Measurements from ENCODE around the gene APOBEC3G. TPM values are rescaled to one million over a fixed set of nuclear protein-coding genes. Genes with fewer than 3 reads are reported as not detected.

The APOBEC3G gene
- total RNA-seq, result 8.8 and 9.9 TPM in 2 replicates

GRCh38 chr22:39077026-39077840 lies at the start of gene APOBEC3G:
TSS of gene APOBEC3G (plus strand) at chr22:39077275. CDS start at chr22:39077362, 87 bp downstream.

GRCh38 chr22:39040538-39041296 lies 36.4 kb upstream of the APOBEC3G start, which contains the start of gene APOBEC3F:
TSS of gene APOBEC3F (plus strand) at chr22:39040864. CDS start at chr22:39040961, 97 bp downstream.

GRCh38 chr22:39097098-39098020 lies 20.3 kb downstream of the APOBEC3G start, which contains the start of gene APOBEC3H:
TSS of gene APOBEC3H (plus strand) at chr22:39097244. CDS start at chr22:39100279, 3,035 bp downstream.

Other genes starting within 250 kb of the APOBEC3G start
- gene NPTXR, start 233.2 kb upstream of the APOBEC3G start, total RNA-seq, result 5.4 and 6.7 TPM in 2 replicates
- 71.0 and 75.3 TPM in 2 replicates for gene CBX6, start 205.1 kb upstream of the APOBEC3G start, total RNA-seq
- not detected in 2 replicates for gene APOBEC3A, start 119.7 kb upstream of the APOBEC3G start, total RNA-seq
- 1.5 and 1.9 TPM in 2 replicates for gene APOBEC3B, start 94.9 kb upstream of the APOBEC3G start, total RNA-seq
- gene APOBEC3C, start 63.0 kb upstream of the APOBEC3G start, total RNA-seq, result 24.1 and 24.5 TPM in 2 replicates
- gene APOBEC3D, start 56.1 kb upstream of the APOBEC3G start, total RNA-seq, result 0.69 and 1.0 TPM in 2 replicates
- 6.0 and 13.7 TPM in 2 replicates for gene APOBEC3F, start 36.4 kb upstream of the APOBEC3G start, total RNA-seq
- gene APOBEC3H, start 20.0 kb downstream of the APOBEC3G start, total RNA-seq, result 0.75 TPM in 1 of 2 replicates, not detected in the other
- gene CBX7, start 75.4 kb downstream of the APOBEC3G start, total RNA-seq, result 7.4 and 14.4 TPM in 2 replicates
- 3.8 and 4.2 TPM in 2 replicates for gene PDGFB, start 167.7 kb downstream of the APOBEC3G start, total RNA-seq
- gene RPL3, start 242.3 kb downstream of the APOBEC3G start, total RNA-seq, result 2,999 and 3,236 TPM in 2 replicates